IMR-90 (cell line): ENCODE results near the gene COG2.

Source experiments
- CHD1 ChIP-seq: IDR thresholded peaks from 2 replicates; pipeline ENCODE4 v1.6.1; 2012; ENCODE audit warnings: low read depth, low read length, improper control_type of control experiment
- CTCF ChIP-seq: conservative IDR thresholded peaks from 2 replicates; pipeline ENCODE4 v1.5.1; 2012; ENCODE audit warnings: mild to moderate bottlenecking, low read depth, low read length, improper control_type of control experiment
- ELK1 ChIP-seq: fragments of 150-350 bp; IDR thresholded peaks from 2 replicates; pipeline ENCODE4 v1.6.1; 2016; ENCODE audit warnings: low read depth, mild to moderate bottlenecking, low read length, moderate library complexity, borderline replicate concordance
- MAZ ChIP-seq: IDR thresholded peaks from 2 replicates; pipeline ENCODE4 v1.6.1; 2012; ENCODE audit warnings: low read depth, mild to moderate bottlenecking, low read length, improper control_type of control experiment, moderate library complexity, borderline replicate concordance
- MXI1 ChIP-seq: IDR thresholded peaks from 2 replicates; pipeline ENCODE4 v1.6.1; 2012; ENCODE audit warnings: low read depth, mild to moderate bottlenecking, low read length, moderate library complexity, borderline replicate concordance
- NFE2L2 ChIP-seq: fragments of 150-350 bp; IDR thresholded peaks from 2 replicates; pipeline ENCODE4 v1.6.1; 2016; ENCODE audit warnings: low read depth, mild to moderate bottlenecking, low read length
- POLR2A ChIP-seq: IDR thresholded peaks from 2 replicates; pipeline ENCODE4 v1.6.1; 2012; ENCODE audit warnings: mild to moderate bottlenecking, low read depth, low read length
- RAD21 ChIP-seq: IDR thresholded peaks from 2 replicates; pipeline ENCODE4 v1.6.1; 2012; ENCODE audit warnings: low read length, improper control_type of control experiment
- RCOR1 ChIP-seq: IDR thresholded peaks from 2 replicates; pipeline ENCODE4 v1.6.1; 2012; ENCODE audit warnings: mild to moderate bottlenecking, low read length, improper control_type of control experiment; ENCODE audit not compliant: insufficient replicate concordance
- RFX5 ChIP-seq: IDR thresholded peaks from 2 replicates; pipeline ENCODE4 v1.8.0; 2012; ENCODE audit warnings: low read depth, mild to moderate bottlenecking, low read length, moderate library complexity
- SMC3 ChIP-seq: fragments of 150-350 bp; IDR thresholded peaks from 2 replicates; pipeline ENCODE4 v1.6.1; 2016; ENCODE audit warnings: low read depth, mild to moderate bottlenecking, antibody characterized with exemption, low read length, moderate library complexity
- USF2 ChIP-seq: fragments of 150-350 bp; IDR thresholded peaks from 2 replicates; pipeline ENCODE4 v1.6.1; 2017; ENCODE audit warnings: mild to moderate bottlenecking, antibody characterized with exemption, low read length, low read depth

DNA sequence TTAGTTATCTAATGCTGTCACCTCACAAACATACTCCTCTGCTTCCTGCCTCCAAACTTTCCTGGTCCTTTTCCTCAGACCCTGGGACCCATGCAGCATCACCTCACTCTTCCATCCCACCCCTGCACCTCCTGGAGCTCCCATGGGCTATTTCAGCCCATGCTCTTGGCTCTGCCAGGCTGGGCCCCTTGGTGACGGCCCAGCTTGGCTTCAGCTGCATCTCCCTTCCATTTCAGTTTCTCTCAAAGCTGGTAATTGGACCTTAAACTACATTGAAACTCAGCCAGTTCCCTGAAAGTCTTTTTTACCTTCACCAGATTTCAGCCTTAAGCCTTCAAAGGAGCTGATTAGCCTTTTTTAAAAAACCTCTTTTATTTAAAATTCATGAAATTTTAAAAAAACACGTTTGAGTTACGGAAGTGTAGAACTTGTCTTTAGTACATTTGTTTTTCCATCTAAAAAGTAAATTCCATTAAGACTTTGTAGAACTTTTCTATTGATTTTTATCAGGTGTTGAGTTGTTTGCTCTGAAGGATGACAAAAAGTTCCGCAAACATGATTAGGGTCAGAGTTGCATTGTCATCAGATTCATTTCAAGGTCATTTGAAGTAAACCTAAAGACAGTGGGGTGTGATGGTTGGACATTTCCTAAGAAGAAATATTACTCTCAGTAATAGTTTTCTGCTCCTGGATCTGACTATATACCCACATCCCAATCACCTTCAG, 38.2 kb downstream of the COG2 start:
- TF ChIP-seq RFX5 (no peak), CTCF (no peak), POLR2A (no peak), RAD21 (no peak), MAZ (no peak), ELK1 (no peak), MXI1 (no peak), CHD1 (no peak), USF2 (no peak), SMC3 (no peak), RCOR1 (no peak), NFE2L2 (no peak)
